ENCODE data around the gene VSIG1. TPM values are rescaled to one million over a fixed set of nuclear protein-coding genes. Genes with fewer than 3 reads are reported as not detected.

VSIG1 gene
- total RNA-seq, 1 experiment from 2014 or later: 1.5 TPM

DNA sequence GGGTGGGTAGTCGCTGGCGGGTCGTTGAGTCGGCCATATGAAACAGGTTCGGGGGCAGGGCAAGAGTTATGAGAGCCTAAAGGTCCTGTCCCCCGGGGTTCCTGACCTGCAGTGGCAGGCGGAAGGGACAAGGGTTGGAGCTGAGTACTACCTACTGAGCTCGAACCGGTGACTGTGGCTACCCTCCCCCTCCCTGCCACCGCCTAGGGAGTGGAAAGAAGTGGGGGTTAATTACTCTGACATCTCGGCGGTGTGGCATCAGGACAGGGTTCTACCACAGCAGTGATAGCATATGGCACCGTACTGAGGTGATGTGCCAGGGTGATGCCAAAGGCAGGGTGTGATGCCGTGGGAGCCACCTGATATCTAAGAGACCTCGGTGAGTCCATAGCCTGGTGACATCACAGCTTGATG is 47.0 kb downstream of the VSIG1 start:
- H3K4me3 Mint-ChIP-seq: no peak overlapping the region
- H3K9ac ChIP-seq (ENCODE audit: extremely low read depth, insufficient read length, low read length): peak overlapping the region; percentile 45
- no peaks in the 10 kb centered on the region for H3K27me3 Mint-ChIP-seq (ENCODE audit: low read depth)

More for the DNA sequence above, 47.0 kb downstream of the VSIG1 start:
- no peaks in the 10 kb centered on the region for H3K9me3 Mint-ChIP-seq
- Histone ChIP-seq H3K79me1 (ENCODE audit: insufficient read depth, low read depth, low read length, poor library complexity, severe bottlenecking) (no peaks in the 10 kb centered on the region), H2AK5ac (ENCODE audit: insufficient read length, low read length) (no peak overlapping the region), H3K4ac (ENCODE audit: low read depth, low read length) (no peak overlapping the region), H3K14ac (ENCODE audit: insufficient read depth, low read length) (no peak overlapping the region; the same call in 1 of the 2 replicates), H3K18ac (ENCODE audit: insufficient read length, low read depth, low read length) (no peak overlapping the region), H3K9me3 (ENCODE audit: control insufficient read depth, low read depth, low read length) (no peaks in the 10 kb centered on the region), H2BK5ac (ENCODE audit: insufficient read length, low read length) (no peak overlapping the region), H3K79me2 (ENCODE audit: insufficient read depth, low read length) (no peaks in the 10 kb centered on the region), H2AFZ (ENCODE audit: low read length) (peak overlapping the region; percentile 63), H3K4me1 (ENCODE audit: insufficient read depth, low read length) (no peaks in the 10 kb centered on the region), H2BK12ac (ENCODE audit: insufficient read length, low read depth, low read length) (no peak overlapping the region), H2BK15ac (ENCODE audit: low read depth, low read length) (no peak overlapping the region), H2BK20ac (ENCODE audit: low read depth, low read length, poor library complexity, severe bottlenecking) (no peak overlapping the region), H4K5ac (ENCODE audit: insufficient read length, low read depth, low read length) (no peak overlapping the region), H3K56ac (ENCODE audit: insufficient read length, low read depth, low read length) (no peak overlapping the region), H4K20me1 (ENCODE audit: control insufficient read depth, insufficient read depth, insufficient read length) (no peaks in the 10 kb centered on the region), H3K23me2 (ENCODE audit: insufficient read length, low read depth, low read length, poor library complexity, severe bottlenecking) (peaks cover 6% of the 10 kb centered on the region), H3T11ph (ENCODE audit: low read length) (no peak overlapping the region), H4K91ac (ENCODE audit: insufficient read length, low read depth, low read length) (no peak overlapping the region), H4K8ac (replicated peaks; ENCODE audit: insufficient read length, low read depth, low read length) (no peak overlapping the region), H3K23ac (ENCODE audit: insufficient read length, low read depth, low read length) (no peak overlapping the region), H3K4me2 (ENCODE audit: insufficient read depth, insufficient read length, low read length) (peak overlapping the region; percentile 96), H3K27me3 (ENCODE audit: insufficient read depth, low read length) (no peaks in the 10 kb centered on the region), H2BK120ac (ENCODE audit: low read depth, low read length, poor library complexity, severe bottlenecking) (no peak overlapping the region), H3K27ac (ENCODE audit: insufficient read length, low read depth, low read length) (no peak overlapping the region)
- no peak for DNase-seq
- H3K36me3 Mint-ChIP-seq (ENCODE audit: insufficient read depth in 1 of 3, low read depth in 3 of 3): peaks cover 4 to 15% (median 5%) of the 10 kb centered on the region in 3 experiments; a peak in 6 of 7 replicates
- WGBS (ENCODE audit: extremely low coverage, insufficient read length, low lambda C conversion rate): no CpG with 5 or more reads among the region's 15 CpGs
- H3K4me1 Mint-ChIP-seq: peaks cover 4 to 5% of the 10 kb centered on the region in 2 experiments
- TF ChIP-seq, protein P1, sequence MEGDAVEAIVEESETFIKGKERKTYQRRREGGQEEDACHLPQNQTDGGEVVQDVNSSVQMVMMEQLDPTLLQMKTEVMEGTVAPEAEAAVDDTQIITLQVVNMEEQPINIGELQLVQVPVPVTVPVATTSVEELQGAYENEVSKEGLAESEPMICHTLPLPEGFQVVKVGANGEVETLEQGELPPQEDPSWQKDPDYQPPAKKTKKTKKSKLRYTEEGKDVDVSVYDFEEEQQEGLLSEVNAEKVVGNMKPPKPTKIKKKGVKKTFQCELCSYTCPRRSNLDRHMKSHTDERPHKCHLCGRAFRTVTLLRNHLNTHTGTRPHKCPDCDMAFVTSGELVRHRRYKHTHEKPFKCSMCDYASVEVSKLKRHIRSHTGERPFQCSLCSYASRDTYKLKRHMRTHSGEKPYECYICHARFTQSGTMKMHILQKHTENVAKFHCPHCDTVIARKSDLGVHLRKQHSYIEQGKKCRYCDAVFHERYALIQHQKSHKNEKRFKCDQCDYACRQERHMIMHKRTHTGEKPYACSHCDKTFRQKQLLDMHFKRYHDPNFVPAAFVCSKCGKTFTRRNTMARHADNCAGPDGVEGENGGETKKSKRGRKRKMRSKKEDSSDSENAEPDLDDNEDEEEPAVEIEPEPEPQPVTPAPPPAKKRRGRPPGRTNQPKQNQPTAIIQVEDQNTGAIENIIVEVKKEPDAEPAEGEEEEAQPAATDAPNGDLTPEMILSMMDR (conservative IDR thresholded peaks at IDR 0.05): no peak
- H3K27ac Mint-ChIP-seq: no peak overlapping the region
